Frontal cortex (tissue), 4 donors: Measurements from ENCODE around the gene TIGD6. TPM values are rescaled to one million over a fixed set of nuclear protein-coding genes. Genes with fewer than 3 reads are reported as not detected.
A peak's percentile ranks its signal among the peaks of the same experiment; 100 is the strongest.

Source experiments
- DNase-seq, 2 donors: peaks; one replicate each; pipeline ENCODE4 v3.0.0; 2012; ENCODE audit warnings: low spot score in 2 of 2
- FAIRE-seq: peaks from 2 replicates; lab custom pipeline; 2012; peaks lifted over from hg19 to GRCh38; lab: Jason Lieb, UNC
- total RNA-seq: library from RNA; depleted of rRNA; stranded (reverse); fragments of >200 nt; gene quantifications from one replicate; pipeline ENCODE4 v1.2.3, GENCODE V29; 2014
- donor health status: control.
- donor health status: control.
- donor health status: control.

Gene TIGD6
- total RNA-seq, 1 donor from 2014 or later: 4.1 TPM

GRCh38 chr5:149988126-149988525, 12.3 kb downstream of the TIGD6 start:
- FAIRE-seq (no peak), DNase-seq (no peak)

DNA sequence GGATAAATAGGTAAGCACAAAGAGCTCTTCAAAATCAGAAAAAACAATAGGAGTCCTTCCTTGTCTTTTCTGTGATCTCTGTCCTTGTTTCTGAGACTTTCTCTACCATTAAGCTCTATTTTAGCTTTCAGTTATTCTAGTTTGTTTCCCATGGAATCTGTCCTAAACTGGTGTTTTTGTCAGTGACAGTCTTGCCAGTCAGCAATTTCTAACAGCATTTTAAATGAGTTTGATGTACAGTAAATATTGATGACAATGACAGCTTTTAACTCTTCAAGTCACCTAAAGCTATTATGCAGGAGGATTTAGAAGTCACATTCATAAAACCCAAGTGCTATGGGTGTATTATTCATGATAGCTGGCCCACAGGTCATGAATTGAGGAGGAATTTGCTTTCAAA, 17.9 kb downstream of the TIGD6 start:
- no peak for FAIRE-seq

DNA sequence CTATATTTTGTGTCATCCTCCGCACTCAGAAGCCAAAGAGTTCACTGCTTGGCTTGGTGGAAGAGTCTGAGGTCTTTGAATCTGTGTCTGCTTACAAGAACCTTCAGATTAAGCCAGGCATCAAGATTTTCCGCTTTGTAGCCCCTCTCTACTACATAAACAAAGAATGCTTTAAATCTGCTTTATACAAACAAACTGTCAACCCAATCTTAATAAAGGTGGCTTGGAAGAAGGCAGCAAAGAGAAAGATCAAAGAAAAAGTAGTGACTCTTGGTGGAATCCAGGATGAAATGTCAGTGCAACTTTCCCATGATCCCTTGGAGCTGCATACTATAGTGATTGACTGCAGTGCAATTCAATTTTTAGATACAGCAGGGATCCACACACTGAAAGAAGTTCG, 19.2 kb downstream of the TIGD6 start:
- DNase-seq (no peak), FAIRE-seq (no peak)

More for the DNA sequence above, 17.9 kb downstream of the TIGD6 start:
- no peak for DNase-seq

- DNase-seq: no peak
- no peak for FAIRE-seq
These were observed 20.6 kb downstream of the TIGD6 start for GRCh38 chr5:149979896-149980295.

GRCh38 chr5:149975409-149975808, 25.0 kb downstream of the TIGD6 start:
- DNase-seq (no peak), FAIRE-seq (no peak)

DNA sequence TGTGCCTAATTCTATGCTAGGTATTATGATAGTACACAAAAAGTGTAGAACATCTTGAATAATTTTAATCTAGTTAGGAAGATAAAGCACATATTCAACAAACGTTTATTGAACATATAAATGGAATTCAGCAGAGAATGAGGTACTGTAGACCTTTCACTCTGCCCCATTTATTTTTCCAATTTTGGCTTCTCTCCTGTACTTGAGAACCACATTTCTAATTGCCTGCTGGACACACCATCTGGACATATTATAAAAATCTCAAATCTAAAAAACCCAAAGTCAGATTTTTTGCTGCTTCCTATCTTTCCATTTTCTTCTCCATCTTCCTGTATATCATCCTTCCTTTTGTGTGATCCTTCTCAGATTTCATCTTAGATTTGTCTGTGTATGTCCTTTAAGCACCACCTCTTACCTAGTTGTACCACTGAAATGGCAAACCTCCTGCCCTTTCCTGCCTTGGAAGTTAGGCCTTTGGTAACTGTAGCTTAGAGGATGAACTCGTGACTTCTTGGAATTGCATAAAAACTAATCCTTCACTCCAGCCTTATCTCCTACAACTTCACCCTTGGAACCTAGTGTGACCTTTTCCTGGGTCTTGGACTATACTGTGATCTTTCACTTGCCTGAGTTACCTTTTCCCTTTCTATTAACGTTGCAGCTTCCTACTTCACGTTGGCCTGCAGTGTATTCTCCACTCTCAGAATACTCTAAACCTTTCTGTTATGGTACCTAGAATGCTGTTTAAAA, 31.1 kb downstream of the TIGD6 start:
- peak; percentile 26 for FAIRE-seq
- DNase-seq: no peak

GRCh38 chr5:149966946-149967345, 33.5 kb downstream of the TIGD6 start:
- FAIRE-seq: no peak
- DNase-seq: no peak

GRCh38 chr5:149963729-149964128, 36.7 kb downstream of the TIGD6 start:
- DNase-seq (no peak), FAIRE-seq (no peak)

- DNase-seq: no peak
- no peak for FAIRE-seq
These were observed 37.7 kb downstream of the TIGD6 start for GRCh38 chr5:149962601-149963300.

DNA sequence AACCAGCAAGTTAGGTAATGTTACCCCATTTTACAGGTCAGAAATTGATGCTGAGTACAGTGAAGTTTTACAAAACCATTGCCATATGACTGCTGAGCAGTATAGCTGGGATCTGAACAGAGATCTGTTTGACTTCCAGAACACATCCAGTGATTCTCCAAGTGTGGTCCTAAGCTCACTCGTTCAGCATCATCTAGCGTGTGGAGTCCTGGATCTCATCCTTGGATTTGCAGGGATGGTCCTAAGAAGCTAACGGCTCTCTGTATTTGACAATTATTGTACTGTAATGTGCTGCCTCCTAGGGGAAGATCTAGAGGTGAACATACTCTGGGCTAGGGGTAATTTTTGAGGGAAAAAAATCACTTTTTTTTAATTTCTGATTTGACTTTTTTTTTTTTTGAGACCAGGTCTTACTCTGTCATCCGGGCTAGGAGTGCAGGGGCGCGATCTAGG, 38.5 kb downstream of the TIGD6 start:
- DNase-seq (peak in 1 of 2 donors; percentile 32), FAIRE-seq (no peak)

DNA sequence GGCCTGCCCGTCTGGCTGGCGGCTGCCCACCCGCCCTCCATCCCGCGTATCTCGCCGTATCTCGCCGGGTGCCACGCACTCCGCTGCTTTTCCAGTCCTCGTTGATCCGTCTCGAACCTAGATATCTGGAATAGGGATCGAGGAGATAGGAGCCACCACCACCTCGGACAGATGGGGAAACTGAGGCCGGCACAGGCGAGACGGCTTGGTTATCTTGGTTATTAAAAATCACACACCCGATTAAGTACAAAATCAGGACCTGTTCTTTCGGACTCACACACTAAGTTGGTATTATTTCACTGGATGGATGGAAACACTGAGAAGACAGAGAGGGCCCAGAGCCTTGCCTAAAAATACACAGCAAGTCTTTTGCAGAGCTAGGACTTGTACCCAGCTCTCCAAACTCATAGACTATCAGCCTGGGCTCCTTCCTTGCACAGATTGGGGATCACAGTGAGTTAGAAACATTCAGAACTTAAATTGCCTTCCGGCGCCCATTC, 39.2 kb downstream of the TIGD6 start:
- DNase-seq: no peak
- FAIRE-seq: no peak

DNA sequence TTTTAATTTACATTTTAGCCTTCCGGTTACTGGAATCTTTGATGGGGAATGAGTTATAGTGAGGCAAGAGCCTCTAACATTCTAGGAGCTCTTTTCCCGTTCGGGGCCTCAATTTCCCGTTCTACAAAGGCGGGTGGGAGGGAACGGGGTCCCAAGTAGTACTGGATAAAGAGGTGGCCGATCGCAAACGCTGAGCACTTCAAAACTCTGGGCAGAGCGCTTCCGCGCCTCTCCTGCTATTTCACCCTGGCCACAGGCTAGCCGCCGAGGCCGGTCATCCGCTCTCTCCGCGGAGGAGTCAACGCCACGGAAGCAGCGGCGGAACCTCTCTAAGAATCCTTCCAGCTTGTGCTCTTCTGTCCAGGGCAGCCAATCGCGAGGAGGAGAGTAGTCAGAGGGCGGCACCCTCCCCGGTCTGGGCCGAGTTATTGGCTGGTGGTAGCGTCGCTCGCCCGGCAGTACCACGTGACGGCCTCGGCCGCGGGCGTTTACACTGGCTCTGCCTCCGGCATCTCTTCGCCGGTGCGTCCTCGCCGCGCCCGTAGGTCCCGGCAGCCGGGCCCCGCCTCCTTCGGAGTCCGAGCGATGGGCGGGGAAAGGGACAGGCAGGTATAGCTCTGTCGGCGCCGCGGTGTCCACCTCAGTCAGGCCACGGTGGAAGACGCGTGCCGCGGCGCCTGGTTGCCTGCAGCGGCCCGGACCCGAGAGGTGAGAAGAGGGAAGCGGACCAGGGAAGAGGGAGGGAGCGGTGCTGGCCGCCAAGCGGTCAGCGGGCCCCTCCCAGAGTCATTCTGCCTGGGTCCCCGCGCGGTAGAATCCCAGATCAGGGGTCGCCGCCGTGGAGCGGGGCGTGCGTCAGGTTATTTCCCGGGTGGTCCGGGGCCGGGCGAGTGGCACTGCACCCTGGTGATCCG, 39.9 kb downstream of the TIGD6 start, which contains the start of gene SLC26A2:
TSS of gene SLC26A2 (plus strand) at position 487 of the 914 bp plus-strand sequence. CDS start 16,895 bp downstream, outside the sequence.
- peak; percentile 91 to 95 for DNase-seq
- FAIRE-seq: peak; percentile 30

GRCh38 chr5:149959406-149960236, 40.8 kb downstream of the TIGD6 start:
- DNase-seq (peak; percentile 28 to 63), FAIRE-seq (no peak)

GRCh38 chr5:149957855-149958254, 42.6 kb downstream of the TIGD6 start:
- DNase-seq (no peak), FAIRE-seq (no peak)

GRCh38 chr5:149956685-149957084, 43.8 kb downstream of the TIGD6 start:
- DNase-seq (no peak), FAIRE-seq (no peak)

- DNase-seq (no peak), FAIRE-seq (no peak)
These were observed 45.7 kb downstream of the TIGD6 start for GRCh38 chr5:149954798-149955197.

- FAIRE-seq (no peak), DNase-seq (no peak)
These were observed 46.9 kb downstream of the TIGD6 start for GRCh38 chr5:149953436-149954121.

DNA sequence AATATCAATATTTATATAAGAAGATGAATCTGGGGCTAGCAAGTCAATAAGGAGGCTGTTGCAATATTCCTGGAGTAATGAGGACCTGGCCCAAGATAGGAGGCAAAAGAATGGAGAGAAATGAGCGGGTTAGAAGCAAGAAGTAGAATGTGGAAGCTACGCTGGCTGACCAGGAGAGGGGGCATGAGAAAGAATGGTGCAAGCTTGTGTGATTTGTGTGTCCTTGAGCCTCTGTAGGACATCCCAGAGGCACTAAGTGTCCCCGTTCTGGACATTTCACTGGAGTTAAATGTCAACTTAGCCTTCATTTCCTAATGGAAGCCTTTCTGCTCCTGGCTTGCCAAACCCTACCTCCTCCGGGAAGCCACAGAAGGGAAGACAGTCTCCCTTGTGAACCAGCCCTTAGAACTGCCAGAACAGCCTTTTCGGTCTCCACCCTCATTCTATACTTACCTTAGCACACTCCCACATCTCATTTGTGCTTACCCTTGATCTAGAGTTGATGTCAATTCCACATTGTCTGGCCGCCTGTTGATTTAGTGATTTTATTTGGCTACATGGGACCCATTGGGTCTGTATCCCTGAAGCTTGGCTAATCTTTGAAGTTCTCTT, 49.2 kb downstream of the TIGD6 start:
- FAIRE-seq (no peak), DNase-seq (no peak)
